NCI-H2196 treated with DMSO at 0.1 percent for 48 hours (cell line): Measurements from ENCODE around the gene SCG3.
"Not testable (repeated sequence)": the region's sequence is repeated elsewhere in the genome, so short reads cannot be mapped to it uniquely, and the experiment has no call there.

Experiments used
- DNase-seq: peaks from one replicate; lab custom pipeline; 2025; ENCODE audit not compliant: unreplicated experiment; lab: John Stamatoyannopoulos, UW

The SCG3 gene

DNA sequence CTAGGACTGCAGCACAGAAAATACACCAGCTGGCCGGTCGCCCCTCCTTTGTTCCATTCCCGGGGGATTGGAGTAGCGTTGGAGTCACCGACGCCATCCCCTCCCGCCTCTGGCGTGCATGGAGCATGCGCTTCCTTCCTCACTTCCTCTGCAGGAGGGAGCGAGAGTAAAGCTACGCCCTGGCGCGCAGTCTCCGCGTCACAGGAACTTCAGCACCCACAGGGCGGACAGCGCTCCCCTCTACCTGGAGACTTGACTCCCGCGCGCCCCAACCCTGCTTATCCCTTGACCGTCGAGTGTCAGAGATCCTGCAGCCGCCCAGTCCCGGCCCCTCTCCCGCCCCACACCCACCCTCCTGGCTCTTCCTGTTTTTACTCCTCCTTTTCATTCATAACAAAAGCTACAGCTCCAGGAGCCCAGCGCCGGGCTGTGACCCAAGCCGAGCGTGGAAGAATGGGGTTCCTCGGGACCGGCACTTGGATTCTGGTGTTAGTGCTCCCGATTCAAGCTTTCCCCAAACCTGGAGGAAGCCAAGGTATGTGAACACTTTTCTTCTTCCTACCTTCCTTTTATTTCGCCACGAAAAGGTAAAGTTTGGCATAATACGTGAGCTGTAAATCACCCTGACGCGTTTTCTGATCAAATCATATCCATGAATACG is at the start of gene SCG3:
Gene SCG3 (plus strand): TSS at position 201 of the 661 bp plus-strand sequence. CDS start 253 bp downstream, at position 454.
- DNase-seq = no peak

GRCh38 chr15:51634591-51635198 is 46.6 kb upstream of the SCG3 start:
- DNase-seq = no peak

DNA sequence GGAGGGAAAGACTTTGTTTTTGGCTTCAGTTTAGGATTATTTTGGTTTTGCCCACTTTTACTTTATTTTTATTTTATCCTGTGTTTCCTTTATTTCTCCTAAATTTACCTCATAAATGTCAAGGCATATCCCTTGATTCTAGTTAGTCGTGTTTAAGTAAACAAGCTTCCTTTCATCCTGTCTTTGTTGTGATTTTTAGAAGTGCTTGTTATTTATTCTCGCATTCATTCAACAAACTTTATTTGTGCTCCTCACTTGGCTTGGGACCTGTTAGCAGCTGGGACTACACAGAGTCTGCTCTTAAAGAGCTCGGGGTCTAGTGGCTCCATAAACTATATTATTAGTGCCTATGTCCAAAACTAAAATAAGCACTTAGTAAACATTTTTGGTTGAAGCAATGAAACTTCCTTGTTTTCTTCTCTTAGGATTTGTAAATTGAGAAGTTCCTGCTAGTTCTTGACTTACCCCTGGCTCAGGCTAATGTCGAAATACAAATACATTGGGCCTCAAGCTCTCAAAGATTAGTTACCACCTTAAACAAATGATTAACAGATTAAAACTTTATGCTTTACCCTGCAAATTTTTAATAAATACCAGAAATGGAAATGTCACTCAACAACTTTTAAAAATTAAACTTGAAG is 39.7 kb upstream of the SCG3 start:
- DNase-seq = no peak

DNA sequence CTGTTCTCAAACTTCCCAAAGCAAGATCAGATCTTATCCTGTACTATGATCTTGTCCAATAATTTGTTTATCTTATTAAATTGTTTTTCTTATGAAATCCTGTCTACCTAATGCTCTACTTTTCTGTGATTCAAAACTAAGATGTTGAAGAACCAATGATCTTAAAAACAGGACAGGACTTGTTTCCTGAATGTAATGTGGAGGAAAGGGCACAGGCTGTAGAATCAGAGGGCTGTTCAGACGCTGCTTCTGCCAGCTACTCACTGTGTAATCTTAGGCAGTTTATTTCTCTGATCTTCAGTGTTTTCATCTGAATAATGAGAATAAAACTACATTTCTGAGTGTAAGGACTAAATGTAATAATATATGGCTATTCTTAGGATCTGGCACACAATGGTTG is 38.6 kb upstream of the SCG3 start:
- no peak for DNase-seq

- DNase-seq = no peak
Measured at GRCh38 chr15:51647128-51647562, 34.2 kb upstream of the SCG3 start.

- not testable (repeated sequence) for DNase-seq
Measured at GRCh38 chr15:51648101-51648500, 33.2 kb upstream of the SCG3 start.

DNA sequence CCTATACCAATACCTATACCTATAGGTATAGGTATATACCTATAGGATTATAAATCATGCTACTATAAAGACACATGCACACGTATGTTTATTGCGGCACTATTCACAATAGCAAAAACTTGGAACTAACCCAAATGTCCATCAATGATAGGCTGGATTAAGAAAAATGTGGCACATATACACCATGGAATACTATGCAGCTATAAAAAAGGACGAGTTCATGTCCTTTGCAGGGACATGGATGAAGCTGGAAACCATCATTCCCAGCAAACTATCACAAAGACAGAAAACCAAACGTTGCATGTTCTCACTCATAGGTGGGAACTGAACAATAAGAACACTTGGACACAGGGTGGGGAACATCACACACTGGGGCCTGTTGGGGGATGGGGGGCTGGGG is 32.7 kb upstream of the SCG3 start:
- not testable (repeated sequence) for DNase-seq

DNA sequence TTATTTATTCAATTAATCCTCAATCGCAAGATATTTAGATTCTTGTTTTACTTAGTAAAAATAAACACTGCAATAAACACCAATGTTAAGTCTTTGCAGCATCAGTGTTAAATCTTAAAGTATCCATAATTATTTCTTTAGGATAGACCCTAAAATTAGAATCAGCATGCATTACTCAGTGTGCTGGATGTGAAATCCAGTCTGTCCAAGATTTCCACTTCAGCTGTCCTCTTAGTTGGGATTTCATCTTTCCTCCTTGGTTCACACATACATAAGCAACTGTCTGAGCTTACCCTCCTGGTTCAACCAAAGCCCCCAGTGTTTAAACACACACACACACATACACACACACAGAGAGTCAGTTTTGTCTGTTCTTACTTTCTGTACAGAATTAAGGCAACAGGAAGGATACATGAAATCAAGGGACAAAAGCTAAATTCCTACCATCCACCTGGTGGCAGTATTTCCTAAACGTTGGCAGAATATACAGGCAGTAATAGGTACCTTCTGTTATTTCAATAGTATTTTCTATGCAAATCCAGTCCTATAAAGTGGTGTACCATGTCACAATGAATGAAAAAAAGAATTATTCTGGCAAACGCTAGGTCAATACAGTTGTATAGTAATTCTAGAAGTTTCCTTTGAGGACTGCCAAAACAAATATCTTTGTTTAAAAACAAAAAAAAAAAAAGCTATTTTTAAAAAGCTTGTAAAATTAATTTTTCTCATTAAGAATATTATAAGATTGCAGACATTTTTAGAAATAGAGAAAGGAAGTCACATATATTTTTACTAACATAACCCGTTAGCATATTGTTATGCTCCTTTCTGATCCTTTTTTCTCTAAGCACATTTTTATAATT is 31.4 kb upstream of the SCG3 start:
- DNase-seq = peak; percentile 39

DNA sequence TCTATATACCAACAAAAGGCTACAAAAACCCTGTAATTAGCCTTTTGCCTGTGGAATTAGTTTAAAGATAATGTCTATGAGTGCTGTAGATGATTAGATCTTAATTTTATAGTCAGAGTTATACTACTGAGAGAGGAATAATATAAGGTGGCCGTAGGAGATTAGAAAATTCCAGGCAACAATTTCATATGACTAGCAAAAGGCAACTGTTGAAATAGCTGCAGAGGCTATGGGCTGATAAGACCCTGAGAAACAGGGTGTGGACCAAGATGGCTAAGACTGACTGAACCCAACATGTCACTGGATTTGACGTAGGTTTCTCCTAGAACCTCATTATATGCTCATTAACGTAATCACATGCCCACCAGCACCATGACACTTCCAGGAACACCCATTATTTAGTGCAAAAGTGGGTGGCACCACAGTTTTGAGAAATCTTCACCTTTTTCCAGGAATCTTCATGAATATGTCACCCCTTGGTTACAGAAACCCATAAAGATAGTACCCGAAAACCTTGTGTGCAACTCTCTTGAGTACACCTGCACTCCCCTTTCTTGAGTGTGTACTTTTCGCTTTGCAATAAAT is 29.1 kb upstream of the SCG3 start:
- no peak for DNase-seq

DNA sequence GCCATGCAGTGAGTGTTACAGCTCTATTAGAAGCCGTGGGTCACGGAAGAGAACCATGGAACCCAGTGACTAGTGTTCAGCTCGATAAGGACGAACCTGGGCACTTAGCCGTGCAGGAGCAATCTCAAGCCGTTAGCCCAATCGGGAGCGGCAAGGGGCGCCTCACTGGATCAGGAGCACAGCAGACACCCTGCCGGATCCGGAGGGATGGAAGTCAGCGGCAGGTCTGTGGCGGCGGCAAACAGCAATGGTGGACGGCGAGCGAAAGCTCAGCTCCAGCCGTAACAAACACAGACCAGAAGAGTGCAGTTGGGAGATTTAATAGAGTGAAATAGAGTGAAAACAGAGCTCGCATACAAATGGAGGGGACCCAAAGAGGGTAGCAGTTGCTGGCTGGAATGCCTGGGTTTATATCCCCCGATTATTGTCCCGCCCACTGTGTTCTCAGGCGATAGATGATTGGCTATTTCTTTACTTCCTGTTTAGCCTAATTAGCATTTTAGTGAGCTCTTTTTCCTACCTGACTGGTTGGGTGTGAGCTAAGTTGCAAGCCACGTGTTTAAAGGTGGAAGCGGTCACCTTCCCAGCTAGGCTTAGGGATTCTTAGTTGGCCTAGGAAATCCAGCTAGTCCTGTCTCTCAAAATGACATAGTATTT is 25.8 kb upstream of the SCG3 start:
- DNase-seq = not testable (repeated sequence)

DNA sequence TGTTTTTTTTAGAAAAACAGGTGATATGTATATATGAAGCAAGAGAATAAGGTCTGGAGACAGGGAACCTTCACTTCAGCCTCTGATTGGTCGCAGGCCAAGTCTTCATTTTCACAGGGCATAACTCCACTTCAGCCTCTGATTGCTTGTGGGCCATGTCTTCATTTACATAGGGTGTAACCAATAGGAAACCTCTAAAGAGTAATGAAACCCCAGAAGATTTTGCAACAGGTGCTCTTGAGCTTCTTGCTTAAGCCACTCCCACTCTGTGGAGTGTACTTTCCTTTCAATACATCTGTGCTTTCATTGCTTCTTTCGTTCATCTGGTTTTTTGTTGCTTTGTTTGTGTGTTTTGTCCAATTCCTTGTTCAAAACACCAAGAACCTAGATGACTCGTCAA is 22.6 kb upstream of the SCG3 start:
- DNase-seq = no peak

DNA sequence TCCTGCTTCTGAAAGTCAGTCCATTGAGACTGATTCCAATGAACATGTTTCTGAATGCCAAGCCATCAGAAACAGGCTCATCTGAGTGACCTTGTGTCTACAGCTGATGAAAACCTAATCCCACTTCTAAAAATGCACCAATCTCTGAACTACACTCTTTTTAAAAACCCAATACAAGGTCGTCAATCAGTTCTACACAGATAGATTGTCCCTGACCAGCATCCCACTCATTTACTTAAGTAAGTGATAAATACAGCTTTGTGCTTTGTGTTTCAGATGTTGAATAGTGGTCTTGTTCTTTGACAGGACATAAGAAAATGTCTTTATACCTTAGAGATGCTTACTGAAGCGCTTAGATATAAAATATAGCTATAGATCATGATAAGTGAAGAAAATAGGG is 20.2 kb upstream of the SCG3 start:
- DNase-seq = no peak

DNA sequence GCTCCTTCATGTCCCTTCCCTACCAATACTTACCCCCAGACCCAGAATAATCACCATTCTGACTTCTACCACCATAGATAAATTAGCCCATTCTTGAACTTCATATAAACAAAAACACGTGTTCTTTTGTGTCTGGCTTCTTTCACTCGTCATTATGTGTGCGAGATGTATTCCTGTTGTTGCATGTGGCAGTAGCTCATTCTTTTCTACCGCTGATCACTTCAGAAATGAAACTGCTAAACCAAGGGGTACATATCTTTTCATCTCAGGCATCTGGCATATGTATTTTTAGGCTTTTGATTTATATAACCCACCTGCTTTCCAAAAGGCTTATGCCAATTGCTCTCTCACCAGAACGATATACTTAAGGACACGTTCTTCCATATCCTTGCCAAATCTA is 13.8 kb upstream of the SCG3 start:
- no peak for DNase-seq

DNA sequence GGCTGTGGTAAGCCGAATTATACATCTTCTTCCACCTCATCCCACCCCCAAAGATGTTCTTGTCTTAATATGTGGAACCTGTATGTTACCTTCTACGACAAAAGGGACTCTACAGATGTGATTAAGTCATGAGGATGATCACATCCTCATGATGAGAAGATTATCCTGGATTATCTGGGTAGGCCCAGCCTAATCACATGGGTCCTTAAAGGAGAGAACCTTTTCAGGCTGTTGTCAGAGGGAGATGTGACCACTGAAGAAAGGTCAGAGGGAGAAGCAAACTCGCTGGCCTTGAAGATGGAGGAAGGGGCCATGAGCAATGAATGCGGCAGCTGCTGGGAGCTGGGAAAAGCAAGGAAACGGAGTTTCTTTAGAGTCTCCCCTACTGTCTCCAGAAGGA is 12.9 kb upstream of the SCG3 start:
- no peak for DNase-seq

DNA sequence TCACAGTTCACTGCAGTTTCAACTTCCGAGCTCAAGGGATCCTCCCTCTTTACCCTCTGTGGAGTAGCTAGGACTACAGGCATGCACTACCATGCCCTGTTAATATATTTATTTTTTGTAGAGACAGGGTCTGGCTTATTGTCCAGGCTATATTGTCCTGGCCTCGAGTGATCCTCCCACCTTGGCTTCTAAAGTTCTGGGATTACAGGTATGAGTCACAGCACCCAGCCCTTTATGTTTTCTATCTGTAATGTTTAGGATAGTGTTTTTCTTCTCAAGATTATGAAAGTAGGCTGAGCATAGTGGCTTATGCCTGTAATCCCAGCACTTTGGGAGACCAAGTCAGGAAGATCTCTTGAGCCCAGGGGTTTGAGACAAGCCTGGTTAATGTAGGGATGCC is 11.9 kb upstream of the SCG3 start:
- no peak for DNase-seq

DNA sequence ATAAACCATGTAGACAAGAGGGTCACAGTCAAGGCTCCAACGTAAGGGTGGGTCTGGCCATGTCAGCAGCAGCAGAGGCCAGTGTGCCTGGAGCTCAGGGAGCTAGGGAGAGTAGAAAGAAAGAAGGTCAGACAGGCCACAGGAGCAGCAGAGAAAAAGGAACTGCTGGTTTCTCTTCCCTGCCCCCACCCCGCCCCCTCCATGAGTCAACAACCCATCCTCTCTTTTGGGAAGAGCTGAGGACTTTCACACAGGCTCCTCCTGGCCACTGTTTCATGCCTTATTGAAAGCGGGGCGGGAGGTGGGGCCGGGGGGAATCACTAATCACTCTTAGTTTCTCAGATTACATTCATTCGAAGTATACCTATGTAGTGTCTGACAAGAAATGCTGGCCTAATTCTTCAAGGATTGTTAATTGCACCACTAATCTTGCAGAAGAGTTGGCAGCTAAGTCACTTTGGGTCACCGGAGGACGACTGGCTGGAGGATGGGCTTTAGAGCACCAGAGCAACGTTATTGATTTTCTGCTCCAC is 9.1 kb upstream of the SCG3 start:
- no peak for DNase-seq

GRCh38 chr15:51672913-51673857 is 8.1 kb upstream of the SCG3 start:
- no peak for DNase-seq

GRCh38 chr15:51675234-51675633 is 6.1 kb upstream of the SCG3 start:
- no peak for DNase-seq

GRCh38 chr15:51677021-51677420 is 4.3 kb upstream of the SCG3 start:
- DNase-seq = no peak
